ENCODE data around the gene RABGAP1. TPM values are rescaled to one million over a fixed set of nuclear protein-coding genes. Genes with fewer than 3 reads are reported as not detected.

RABGAP1 gene
- total RNA-seq, 3 donors from 2014 or later: 54.5 to 130 (median 55.9) TPM

- no peak for ATAC-seq
Observed at GRCh38 chr9:123150708-123151503, 210.1 kb downstream of the RABGAP1 start.

More at GRCh38 chr9:123150708-123151503, 210.1 kb downstream of the RABGAP1 start:
- Histone ChIP-seq H3K4me3 (no peak overlapping the region), H3K4me1 (ENCODE audit: low read depth) (no peaks in the 10 kb centered on the region), H3K36me3 (ENCODE audit: low read depth) (no peaks in the 10 kb centered on the region), H3K9me3 (no peaks in the 10 kb centered on the region)
- DNase-seq: no peak
- TF ChIP-seq CTCF (IDR thresholded peaks at IDR 0.05): no peak
- intact Hi-C loops (cut with DNase I, micrococcal nuclease): no loop called here

Other genes with a start within 250 kb of the RABGAP1 start
- not detected for gene OR1L4, start 217.0 kb upstream of the RABGAP1 start, total RNA-seq
- gene OR1L6, start 198.7 kb upstream of the RABGAP1 start, total RNA-seq: not detected
- not detected for gene OR5C1, start 152.1 kb upstream of the RABGAP1 start, total RNA-seq
- not detected for gene OR1K1, start 140.9 kb upstream of the RABGAP1 start, total RNA-seq
- 10 to 100 TPM; 15.0 to 18.4 (median 17.4) TPM for gene PDCL, start 112.4 kb upstream of the RABGAP1 start, total RNA-seq
- 10 to 100 TPM; 32.0 to 56.3 (median 33.0) TPM for gene RC3H2, start 35.7 kb upstream of the RABGAP1 start, total RNA-seq
- 1 to 10 TPM; 6.5 to 8.0 (median 7.9) TPM for gene ZBTB6, start 27.7 kb upstream of the RABGAP1 start, total RNA-seq
- gene ZBTB26, start 9.5 kb upstream of the RABGAP1 start, total RNA-seq: 10 to 100 TPM in 1 of 3 donors, 1 to 10 TPM in 2; 5.0 to 11.2 (median 5.1) TPM
- gene GPR21, start 92.6 kb downstream of the RABGAP1 start, total RNA-seq: 1 to 10 TPM in 2 of 3 donors, under 1 TPM in 1; 0.64 to 3.2 (median 2.6) TPM

All from mucosa of descending colon (tissue), 3 donors.